ENCODE measurements around the gene RIC1.

RIC1 gene

GRCh38 chr9:5610491-5610890 lies 18.4 kb upstream of the RIC1 start:
- TF ChIP-seq ZNF274 (IDR thresholded peaks at IDR 0.05; ENCODE audit: low read depth, low read length) = no peak
- H3K4me3 ChIP-seq (ENCODE audit: low read length) = no peak overlapping the region

DNA sequence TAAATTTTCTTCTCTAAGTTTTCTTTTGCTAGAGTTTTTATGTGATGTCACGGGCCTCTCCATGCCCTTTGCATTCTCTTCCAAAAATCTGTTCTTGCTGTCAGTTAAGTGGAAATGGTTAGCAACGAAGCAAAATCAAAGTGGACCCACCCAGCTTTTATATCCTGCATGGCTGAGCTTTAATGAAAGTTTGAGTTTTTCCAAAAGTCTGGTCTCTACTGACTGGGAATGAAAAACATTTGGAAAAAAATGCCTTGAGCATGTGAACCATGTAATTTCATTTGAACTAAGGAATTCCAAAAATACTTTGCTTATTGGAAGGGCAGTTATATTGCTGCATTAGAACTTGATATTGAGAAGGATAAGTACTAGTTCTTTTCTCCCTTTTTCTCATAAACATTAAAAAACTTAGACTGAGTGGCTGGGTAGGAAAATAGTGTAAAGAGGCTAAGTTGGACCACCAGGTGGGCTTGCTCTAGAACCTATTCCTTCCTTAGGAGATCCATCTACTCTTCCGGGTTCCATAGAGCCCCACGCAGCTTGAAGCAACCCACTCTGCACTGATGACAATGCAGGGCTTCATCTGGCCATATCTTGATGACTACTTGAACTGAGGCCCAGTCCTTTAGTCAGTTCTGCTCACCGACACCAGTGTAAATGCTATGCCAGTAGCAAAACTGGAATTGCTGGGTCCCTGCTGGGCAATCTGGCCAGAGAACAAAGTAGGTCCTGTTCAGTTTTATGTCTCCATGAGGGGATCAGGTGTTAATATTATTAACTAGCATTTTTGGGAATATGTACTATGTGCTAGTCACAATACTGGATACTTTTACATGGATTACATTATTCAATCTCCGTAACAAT lies 17.4 kb upstream of the RIC1 start:
- H3K4me3 ChIP-seq (ENCODE audit: low read length) = no peak overlapping the region
- no peak for TF ChIP-seq ZNF274 (IDR thresholded peaks at IDR 0.05; ENCODE audit: low read depth, low read length)

GRCh38 chr9:5612185-5612530 lies 16.7 kb upstream of the RIC1 start:
- no peak for TF ChIP-seq ZNF274 (IDR thresholded peaks at IDR 0.05; ENCODE audit: low read depth, low read length)
- H3K4me3 ChIP-seq (ENCODE audit: low read length) = no peak overlapping the region

DNA sequence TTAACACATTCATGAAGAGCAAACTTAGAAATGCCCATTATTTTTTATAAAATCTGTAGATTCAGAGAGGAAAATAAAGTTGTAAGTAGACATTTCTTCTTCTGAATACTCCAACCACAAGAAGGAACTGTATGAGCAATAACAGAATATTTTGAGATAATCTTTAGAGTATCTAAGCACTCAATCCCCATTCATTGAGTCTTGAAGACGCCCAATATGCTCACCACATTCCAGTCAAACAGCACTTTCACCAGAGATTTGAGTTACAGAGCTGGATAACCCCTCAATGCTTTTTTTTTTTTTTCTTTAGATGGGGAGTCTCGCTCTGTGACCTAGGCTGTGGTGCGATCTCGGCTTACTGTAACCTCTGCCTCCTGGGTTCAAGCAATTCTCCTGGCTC lies 14.7 kb upstream of the RIC1 start:
- no peak overlapping the region for H3K4me3 ChIP-seq (ENCODE audit: low read length)
- no peak for TF ChIP-seq ZNF274 (IDR thresholded peaks at IDR 0.05; ENCODE audit: low read depth, low read length)

DNA sequence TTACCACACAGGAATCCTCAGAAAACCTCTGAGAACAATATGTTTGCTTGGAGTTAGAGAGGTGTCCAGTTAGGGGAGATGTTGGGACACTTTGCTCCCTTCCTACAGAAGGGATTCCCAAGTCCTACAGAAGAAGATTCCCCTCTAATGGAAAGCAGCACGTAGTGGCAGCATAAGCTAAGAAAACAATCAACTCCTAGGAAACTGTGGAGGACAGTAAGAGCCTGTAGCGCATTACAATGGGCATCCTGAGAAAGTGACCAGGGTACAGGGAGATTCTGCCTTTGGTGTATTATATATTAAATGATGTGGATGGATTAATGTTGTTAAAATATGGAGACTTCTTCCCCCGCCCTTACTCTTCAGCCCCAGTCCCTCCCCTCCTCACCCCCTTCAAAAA lies 13.9 kb upstream of the RIC1 start:
- TF ChIP-seq ZNF274 (IDR thresholded peaks at IDR 0.05; ENCODE audit: low read depth, low read length) = no peak

GRCh38 chr9:5617749-5618148 lies 11.2 kb upstream of the RIC1 start:
- no peak overlapping the region for H3K4me3 ChIP-seq (ENCODE audit: low read length)
- no peak for TF ChIP-seq ZNF274 (IDR thresholded peaks at IDR 0.05; ENCODE audit: low read depth, low read length)

More for the DNA sequence above, 13.9 kb upstream of the RIC1 start:
- no peak overlapping the region for H3K4me3 ChIP-seq (ENCODE audit: low read length)

- no peak for TF ChIP-seq ZNF274 (IDR thresholded peaks at IDR 0.05; ENCODE audit: low read depth, low read length)
- H3K4me3 ChIP-seq (ENCODE audit: low read length) = no peak overlapping the region
Measured at GRCh38 chr9:5620494-5620893, 8.4 kb upstream of the RIC1 start.

DNA sequence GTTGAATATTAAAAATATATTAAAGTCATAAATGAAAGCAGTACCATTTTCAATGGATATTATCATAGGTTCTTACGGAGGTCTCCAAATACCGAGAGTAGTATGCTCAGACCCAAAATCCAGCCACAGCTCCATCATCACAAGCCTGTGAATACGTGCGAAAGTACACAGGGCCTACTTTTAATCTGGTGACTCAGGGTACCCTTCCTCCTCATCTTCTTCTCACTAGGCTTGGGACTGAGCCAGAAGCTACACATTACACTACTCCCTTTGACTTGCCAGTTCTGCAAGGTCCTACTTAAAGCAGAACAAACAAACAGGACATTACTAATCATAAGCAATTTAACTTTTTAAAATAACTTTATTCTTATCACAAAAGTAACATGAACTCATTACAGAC lies 7.6 kb upstream of the RIC1 start:
- H3K4me3 ChIP-seq (ENCODE audit: low read length) = no peak overlapping the region
- TF ChIP-seq ZNF274 (IDR thresholded peaks at IDR 0.05; ENCODE audit: low read depth, low read length) = no peak

DNA sequence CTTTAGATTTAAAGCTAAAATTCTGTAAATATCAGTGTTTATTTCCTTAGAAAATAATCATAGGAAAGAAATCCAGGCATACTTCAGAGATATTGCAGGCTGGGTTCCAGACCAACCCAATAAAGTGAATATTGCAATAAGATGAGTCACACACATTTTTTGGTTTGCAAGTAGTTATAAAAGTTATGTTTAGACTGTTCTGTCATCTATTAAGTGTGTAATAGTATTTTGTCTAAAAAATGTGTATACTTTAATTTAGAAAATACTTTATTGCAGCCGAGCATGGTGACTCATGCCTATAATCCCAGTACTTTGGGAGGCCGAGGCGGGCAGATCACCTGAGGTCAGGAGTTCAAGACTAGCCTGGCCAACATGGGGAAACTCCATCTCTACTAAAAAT lies 6.9 kb upstream of the RIC1 start:
- no peak for TF ChIP-seq ZNF274 (IDR thresholded peaks at IDR 0.05; ENCODE audit: low read depth, low read length)
- no peak overlapping the region for H3K4me3 ChIP-seq (ENCODE audit: low read length)

DNA sequence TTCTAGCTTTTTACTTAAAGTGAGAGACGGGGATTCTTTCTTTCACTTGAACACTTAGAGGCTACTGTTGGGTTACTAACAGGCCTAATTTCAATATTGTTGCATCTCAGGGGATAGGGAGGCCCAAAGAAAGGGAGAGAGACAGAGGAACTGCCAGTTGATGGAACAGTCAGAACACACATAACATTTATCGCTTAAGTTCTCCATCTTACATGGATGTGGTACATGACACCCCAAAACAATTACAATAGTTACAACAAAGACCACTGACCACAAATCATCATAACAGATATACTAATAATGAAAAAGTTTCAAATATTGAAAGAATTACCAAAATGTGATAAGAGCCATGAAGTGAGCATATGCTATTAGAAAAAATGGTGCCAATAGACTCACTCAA lies 4.3 kb upstream of the RIC1 start:
- H3K4me3 ChIP-seq (ENCODE audit: low read length) = no peak overlapping the region
- TF ChIP-seq ZNF274 (IDR thresholded peaks at IDR 0.05; ENCODE audit: low read depth, low read length) = no peak

DNA sequence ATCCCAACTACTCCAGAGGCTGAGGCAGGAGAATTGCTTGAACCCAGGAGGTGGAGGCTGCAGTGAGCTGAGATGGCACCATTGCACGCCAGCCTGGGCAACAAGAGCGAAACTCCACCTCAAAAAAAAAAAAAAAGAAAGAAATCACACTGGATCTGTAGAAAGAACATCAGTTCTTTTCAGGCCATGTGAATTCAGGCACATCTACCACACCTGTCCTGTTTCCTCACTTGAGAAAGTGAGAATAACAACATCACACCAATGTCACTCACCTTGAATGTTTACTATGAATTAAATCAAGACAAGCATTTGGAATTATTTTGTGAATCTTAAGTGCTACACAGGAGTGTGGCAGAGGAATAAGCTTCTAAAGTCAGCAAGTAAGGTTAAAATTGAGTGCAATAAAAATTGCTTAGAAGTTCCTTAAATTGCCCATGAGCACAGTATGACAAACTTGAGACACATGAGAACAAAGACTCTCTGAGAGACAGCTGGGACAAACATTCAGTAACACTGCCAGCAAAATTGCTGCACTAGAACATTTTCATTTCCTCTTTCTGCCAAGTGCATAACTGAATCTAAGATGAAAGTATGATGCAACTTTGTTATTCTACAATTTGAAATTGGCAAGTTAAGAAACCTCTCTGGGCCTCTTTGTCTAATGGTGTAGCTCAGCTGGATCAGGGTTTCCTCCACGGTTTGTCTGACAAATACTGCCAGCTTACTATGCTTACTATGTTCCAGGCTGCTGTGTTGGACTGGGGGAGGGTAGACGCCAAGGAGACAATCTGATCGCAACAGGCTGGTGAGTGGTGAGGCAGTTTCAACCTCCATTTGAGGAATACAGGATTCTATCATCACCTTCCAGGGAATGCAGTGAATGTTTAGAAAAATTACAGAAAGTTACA lies 1.9 kb upstream of the RIC1 start:
- no peak for TF ChIP-seq ZNF274 (IDR thresholded peaks at IDR 0.05; ENCODE audit: low read depth, low read length)
- peak overlapping the region; percentile 89 for H3K4me3 ChIP-seq (ENCODE audit: low read length)

- H3K4me3 ChIP-seq (ENCODE audit: low read length) = peak overlapping the region; percentile 89
Measured at GRCh38 chr9:5627686-5628085, 1.2 kb upstream of the RIC1 start.

GRCh38 chr9:5628183-5628529 lies 751 bp upstream of the RIC1 start:
- TF ChIP-seq ZNF274 (IDR thresholded peaks at IDR 0.05; ENCODE audit: low read depth, low read length) = no peak
- peak overlapping the region; percentile 89 for H3K4me3 ChIP-seq (ENCODE audit: low read length)

- no peak for TF ChIP-seq ZNF274 (IDR thresholded peaks at IDR 0.05; ENCODE audit: low read depth, low read length)
Measured at GRCh38 chr9:5629312-5630080, 589 bp downstream of the RIC1 start.

More at GRCh38 chr9:5629312-5630080, 589 bp downstream of the RIC1 start:
- peak overlapping the region; percentile 89 for H3K4me3 ChIP-seq (ENCODE audit: low read length)
